ENCODE measurements around the gene SUMO4. TPM values are rescaled to one million over a fixed set of nuclear protein-coding genes. Genes with fewer than 3 reads are reported as not detected.
"Not testable (repeated sequence)": the region's sequence is repeated elsewhere in the genome, so short reads cannot be mapped to it uniquely, and the experiment has no call there.

SUMO4 gene
- total RNA-seq, 2 experiments from 2014 or later: 3.7 to 4.7 TPM

DNA sequence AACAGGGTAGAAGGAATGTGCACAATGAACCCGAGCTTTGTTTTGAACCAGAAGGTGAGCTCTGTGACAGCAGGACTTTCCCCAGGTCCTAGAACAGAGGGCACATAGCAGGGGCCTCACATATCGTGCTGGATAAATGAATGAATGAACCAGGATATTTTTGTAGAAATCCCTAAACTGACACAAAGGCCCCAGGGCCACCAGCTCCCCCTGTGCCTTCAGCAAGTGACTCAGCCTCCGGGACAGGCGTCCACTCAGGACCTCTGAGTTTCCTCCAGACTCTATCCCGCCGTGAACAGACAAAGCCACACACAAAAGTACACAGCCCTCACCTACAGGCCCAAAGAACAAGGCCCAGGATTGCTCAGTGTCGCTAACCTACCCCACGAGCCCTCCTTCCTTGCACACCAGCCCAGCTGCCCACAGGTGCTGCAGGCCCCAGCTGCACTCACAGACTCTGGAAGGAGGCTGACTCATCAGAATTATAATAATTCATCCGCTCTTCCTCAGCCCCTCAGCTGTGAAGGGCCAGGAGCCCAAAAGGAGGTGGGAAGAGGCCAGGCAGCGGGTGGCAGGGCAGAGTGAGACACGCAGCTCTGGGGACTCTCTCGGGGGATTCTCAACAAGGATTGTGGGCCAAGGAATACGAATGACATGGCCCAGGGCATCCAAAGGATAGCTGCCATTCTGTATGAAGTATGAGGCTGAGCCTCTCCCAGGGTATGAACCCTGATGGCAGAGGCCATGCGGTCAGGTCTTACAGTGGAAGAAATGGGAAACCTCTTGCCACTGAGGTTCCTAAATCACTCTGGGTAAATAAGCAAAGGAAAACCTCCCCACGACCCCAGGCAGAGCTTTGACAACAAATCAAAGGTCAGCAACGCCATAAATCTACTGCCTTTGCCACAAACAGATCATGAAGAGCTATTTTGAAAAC, 40.9 kb downstream of the SUMO4 start:
- no peak for DNase-seq
- intact Hi-C loops (cut with micrococcal nuclease): no loop called here
- H3K4me1 Mint-ChIP-seq (ENCODE audit: low read depth): peaks cover 17% of the 10 kb centered on the region
- ChIA-PET POLR2A (interaction anchor here (0.5 kb wide), 1 partner anchor 408 kb away, joined by 3 read pairs; no protein-coding TSS in a partner anchor), CTCF (interaction anchor here (1.2 to 3.4 kb wide), 4 partner anchors 9 to 412 kb away, joined by 4 to 28 read pairs (median 9); no protein-coding TSS in a partner anchor)
- H3K27ac Mint-ChIP-seq: no peak overlapping the region
- no peak overlapping the region for H3K4me3 Mint-ChIP-seq
- H3K27me3 Mint-ChIP-seq: no peaks in the 10 kb centered on the region
- no peaks in the 10 kb centered on the region for H3K9me3 Mint-ChIP-seq
- H3K36me3 Mint-ChIP-seq (ENCODE audit: low read depth): no peaks in the 10 kb centered on the region
- TF ChIP-seq, protein P1, sequence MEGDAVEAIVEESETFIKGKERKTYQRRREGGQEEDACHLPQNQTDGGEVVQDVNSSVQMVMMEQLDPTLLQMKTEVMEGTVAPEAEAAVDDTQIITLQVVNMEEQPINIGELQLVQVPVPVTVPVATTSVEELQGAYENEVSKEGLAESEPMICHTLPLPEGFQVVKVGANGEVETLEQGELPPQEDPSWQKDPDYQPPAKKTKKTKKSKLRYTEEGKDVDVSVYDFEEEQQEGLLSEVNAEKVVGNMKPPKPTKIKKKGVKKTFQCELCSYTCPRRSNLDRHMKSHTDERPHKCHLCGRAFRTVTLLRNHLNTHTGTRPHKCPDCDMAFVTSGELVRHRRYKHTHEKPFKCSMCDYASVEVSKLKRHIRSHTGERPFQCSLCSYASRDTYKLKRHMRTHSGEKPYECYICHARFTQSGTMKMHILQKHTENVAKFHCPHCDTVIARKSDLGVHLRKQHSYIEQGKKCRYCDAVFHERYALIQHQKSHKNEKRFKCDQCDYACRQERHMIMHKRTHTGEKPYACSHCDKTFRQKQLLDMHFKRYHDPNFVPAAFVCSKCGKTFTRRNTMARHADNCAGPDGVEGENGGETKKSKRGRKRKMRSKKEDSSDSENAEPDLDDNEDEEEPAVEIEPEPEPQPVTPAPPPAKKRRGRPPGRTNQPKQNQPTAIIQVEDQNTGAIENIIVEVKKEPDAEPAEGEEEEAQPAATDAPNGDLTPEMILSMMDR (IDR thresholded peaks at IDR 0.05): no peak
- ATAC-seq: no peak

DNA sequence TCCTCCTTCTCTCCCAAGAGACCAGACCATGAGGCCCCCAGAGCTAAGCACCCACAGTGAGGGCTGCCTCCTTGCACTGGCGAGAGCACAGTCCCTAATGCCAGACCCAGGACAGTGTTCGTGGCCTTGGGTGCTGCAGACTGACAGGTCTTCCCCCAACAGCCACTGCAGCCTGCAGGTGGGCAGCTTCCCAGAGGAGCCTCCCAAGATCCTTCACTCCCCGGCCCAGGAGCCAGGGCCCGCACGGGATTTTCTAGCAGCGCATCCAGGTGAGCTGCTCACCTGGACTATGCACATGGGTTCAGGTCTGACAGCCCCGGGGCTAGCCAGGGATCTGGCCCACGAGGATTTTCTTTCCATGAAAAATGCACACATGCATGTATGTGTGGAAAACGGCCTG, 41.7 kb downstream of the SUMO4 start:
- TF ChIP-seq, protein P1 (IDR thresholded peaks at IDR 0.05): no peak
- H3K36me3 Mint-ChIP-seq (ENCODE audit: low read depth): no peaks in the 10 kb centered on the region
- no peak overlapping the region for H3K27ac Mint-ChIP-seq
- POLR2A ChIA-PET: no interaction called here
- no peaks in the 10 kb centered on the region for H3K9me3 Mint-ChIP-seq
- CTCF ChIA-PET: interaction anchor here (1.2 to 3.4 kb wide), 5 partner anchors 10 to 413 kb away, joined by 3 to 28 read pairs (median 6); no protein-coding TSS in a partner anchor
- no peak overlapping the region for H3K4me3 Mint-ChIP-seq
- DNase-seq (no peak), ATAC-seq (no peak)
- intact Hi-C loops (cut with micrococcal nuclease): no loop called here
- peaks cover 17% of the 10 kb centered on the region for H3K4me1 Mint-ChIP-seq (ENCODE audit: low read depth)
- no peaks in the 10 kb centered on the region for H3K27me3 Mint-ChIP-seq

GRCh38 chr6:149443411-149444181, 43.5 kb downstream of the SUMO4 start:
- Mint-ChIP-seq H3K27me3 (no peaks in the 10 kb centered on the region), H3K4me3 (no peak overlapping the region), H3K9me3 (no peaks in the 10 kb centered on the region), H3K36me3 (ENCODE audit: low read depth) (no peaks in the 10 kb centered on the region), H3K4me1 (ENCODE audit: low read depth) (peaks cover 9% of the 10 kb centered on the region), H3K27ac (no peak overlapping the region)
- ChIA-PET CTCF (interaction anchor here (2.2 to 4.4 kb wide), 3 partner anchors 12 to 74 kb away, joined by 12 to 28 read pairs (median 25); no protein-coding TSS in a partner anchor), POLR2A (no interaction called here)
- ATAC-seq: peak; percentile 24
- intact Hi-C loops (cut with micrococcal nuclease): no loop called here
- no peak for DNase-seq
- TF ChIP-seq, protein P1 (IDR thresholded peaks at IDR 0.05): no peak

GRCh38 chr6:149444360-149445094, 44.5 kb downstream of the SUMO4 start:
- H3K4me3 Mint-ChIP-seq; H3K36me3 Mint-ChIP-seq (ENCODE audit: low read depth); H3K9me3 Mint-ChIP-seq; intact Hi-C loops (cut with micrococcal nuclease); H3K4me1 Mint-ChIP-seq (ENCODE audit: low read depth); H3K27me3 Mint-ChIP-seq; H3K27ac Mint-ChIP-seq; DNase-seq: not testable (repeated sequence)
- ChIA-PET CTCF (interaction anchor here (1.8 to 6.9 kb wide), 3 partner anchors 12 to 415 kb away, joined by 5 to 43 read pairs (median 25); no protein-coding TSS in a partner anchor), POLR2A (interaction anchor here (0.7 kb wide), 1 partner anchor 43 kb away, joined by 3 read pairs; no protein-coding TSS in a partner anchor)
- peak; percentile 24 for ATAC-seq

- Mint-ChIP-seq H3K9me3 (no peaks in the 10 kb centered on the region), H3K27me3 (no peaks in the 10 kb centered on the region), H3K4me1 (ENCODE audit: low read depth) (no peaks in the 10 kb centered on the region), H3K36me3 (ENCODE audit: low read depth) (peaks cover 5% of the 10 kb centered on the region), H3K27ac (no peak overlapping the region), H3K4me3 (no peak overlapping the region)
- TF ChIP-seq, protein P1 (IDR thresholded peaks at IDR 0.05): no peak
- POLR2A ChIA-PET: interaction anchor here (0.7 kb wide), 1 partner anchor 42 kb away, joined by 3 read pairs; no protein-coding TSS in a partner anchor
- peak; percentile 30 for DNase-seq
- intact Hi-C loops (cut with micrococcal nuclease): no loop called here
- CTCF ChIA-PET: interaction anchor here (1.2 to 6.9 kb wide), 4 partner anchors 13 to 415 kb away, joined by 3 to 43 read pairs (median 15); no protein-coding TSS in a partner anchor
- peak; percentile 62 for ATAC-seq
Measured at GRCh38 chr6:149445095-149445466, 45.0 kb downstream of the SUMO4 start.

All from activated CD8-positive, alpha-beta T cell treated with anti-CD3 and anti-CD28 coated beads for 36 hours (primary cell).